ENCODE data around the gene C12orf76. TPM values are rescaled to one million over a fixed set of nuclear protein-coding genes. Genes with fewer than 3 reads are reported as not detected.
"Not testable (repeated sequence)": the region's sequence is repeated elsewhere in the genome, so short reads cannot be mapped to it uniquely, and the experiment has no call there.

C12orf76 gene
- 6.4 TPM for total RNA-seq
- long read RNA-seq, transcript C12orf76-203 (2 exons, 1,755 nt) = major isoform, 5 of 9 reads
- long read RNA-seq, partial matches to known transcripts = 3 of 9 reads
- long read RNA-seq, other reads (novel, unspliced or antisense) = 1 of 9 reads

GRCh38 chr12:110048242-110049027, at the start of gene C12orf76:
TSS of gene C12orf76 (minus strand) at chr12:110048522. CDS start at chr12:110048495, 27 bp downstream.
- DNase-seq (ENCODE audit: low spot score) = peak; percentile 98
- intact Hi-C loops (cut with DNase I) = no loop called here

GRCh38 chr12:110093631-110094311, 45.4 kb upstream of the C12orf76 start:
- intact Hi-C loops (cut with DNase I) = no loop called here
- DNase-seq (ENCODE audit: low spot score) = no peak

GRCh38 chr12:110091136-110091711, 42.9 kb upstream of the C12orf76 start:
- DNase-seq (ENCODE audit: low spot score) = no peak
- intact Hi-C loops (cut with DNase I) = no loop called here

- intact Hi-C loops (cut with DNase I) = no loop called here
- DNase-seq (ENCODE audit: low spot score) = no peak
These were observed 42.2 kb upstream of the C12orf76 start for GRCh38 chr12:110090266-110091135.

GRCh38 chr12:110088936-110089335, 40.6 kb upstream of the C12orf76 start:
- intact Hi-C loops (cut with DNase I) = no loop called here
- no peak for DNase-seq (ENCODE audit: low spot score)

GRCh38 chr12:110088216-110088615, 39.9 kb upstream of the C12orf76 start:
- DNase-seq (ENCODE audit: low spot score); intact Hi-C loops (cut with DNase I): not testable (repeated sequence)

- intact Hi-C loops (cut with DNase I) = no loop called here
These were observed 36.1 kb upstream of the C12orf76 start for GRCh38 chr12:110084314-110085015.

GRCh38 chr12:110080410-110080809, 32.1 kb upstream of the C12orf76 start:
- intact Hi-C loops (cut with DNase I) = no loop called here

More at GRCh38 chr12:110084314-110085015, 36.1 kb upstream of the C12orf76 start:
- DNase-seq (ENCODE audit: low spot score) = no peak

GRCh38 chr12:110079477-110080400, 31.4 kb upstream of the C12orf76 start:
- intact Hi-C loops (cut with DNase I) = no loop called here
- DNase-seq (ENCODE audit: low spot score) = peak; percentile 80

More at GRCh38 chr12:110080410-110080809, 32.1 kb upstream of the C12orf76 start:
- DNase-seq (ENCODE audit: low spot score) = no peak

- no peak for DNase-seq (ENCODE audit: low spot score)
- intact Hi-C loops (cut with DNase I) = no loop called here
These were observed 29.5 kb upstream of the C12orf76 start for GRCh38 chr12:110077800-110078199.

- DNase-seq (ENCODE audit: low spot score) = no peak
- intact Hi-C loops (cut with DNase I) = no loop called here
These were observed 27.6 kb upstream of the C12orf76 start for GRCh38 chr12:110075880-110076279.

- DNase-seq (ENCODE audit: low spot score) = no peak
- intact Hi-C loops (cut with DNase I) = no loop called here
These were observed 25.8 kb upstream of the C12orf76 start for GRCh38 chr12:110074089-110074488.

- intact Hi-C loops (cut with DNase I) = no loop called here
- DNase-seq (ENCODE audit: low spot score) = no peak
These were observed 24.9 kb upstream of the C12orf76 start for GRCh38 chr12:110073049-110073831.

- intact Hi-C loops (cut with DNase I); DNase-seq (ENCODE audit: low spot score): not testable (repeated sequence)
These were observed 24.3 kb upstream of the C12orf76 start for GRCh38 chr12:110072636-110073035.

- intact Hi-C loops (cut with DNase I) = no loop called here
- DNase-seq (ENCODE audit: low spot score) = no peak
These were observed 23.6 kb upstream of the C12orf76 start for GRCh38 chr12:110071967-110072366.

GRCh38 chr12:110071504-110071903, 23.2 kb upstream of the C12orf76 start:
- intact Hi-C loops (cut with DNase I) = no loop called here
- no peak for DNase-seq (ENCODE audit: low spot score)

- DNase-seq (ENCODE audit: low spot score) = no peak
- intact Hi-C loops (cut with DNase I) = no loop called here
These were observed 20.3 kb upstream of the C12orf76 start for GRCh38 chr12:110068654-110069053.
